K562 (cell line): ENCODE measurements around the gene ERRFI1. TPM values are rescaled to one million over a fixed set of nuclear protein-coding genes. Genes with fewer than 3 reads are reported as not detected.

Source experiments
- RBM22 ChIP-seq: fragments of 200-400 bp; formaldehyde crosslinking; IDR thresholded peaks from 2 replicates; pipeline ENCODE4 v1.6.1; 2018; ENCODE audit warnings: low read length, low read depth; ENCODE audit not compliant: poor library complexity, severe bottlenecking
- ZNF318 ChIP-seq, 2 experiments: fragments of 450-650 bp; IDR thresholded peaks; 2 replicates each; pipeline ENCODE4 v1.6.1; 2016; ENCODE audit warnings: mild to moderate bottlenecking in 2 of 2, borderline replicate concordance in 1 of 2, low read depth in 1 of 2, moderate library complexity in 1 of 2
- ZNF592 ChIP-seq: fragments of 450-650 bp; IDR thresholded peaks from 2 replicates; pipeline ENCODE4 v1.6.1; 2017; ENCODE audit warnings: antibody characterized with exemption, mild to moderate bottlenecking
- polyA plus RNA-seq, 8 experiments: library from polyadenylated mRNA; depleted of rRNA in 4 of 8; stranded (reverse) in 5 of 8; unstranded in 3 of 8; fragments of >200 nt; fragmentation: Nextera tagmentation in 2 of 8; fragmentation: Illumina TruSeq in 1 of 8; extraction: Ambion mirVana in 2 of 8; extraction: Trizol in 1 of 8; gene quantifications; 2 replicates each; pipeline versions ENCODE4 v1.2.1 to v1.2.3, GENCODE V29; 2011 to 2014; ENCODE audit warnings: inconsistent platforms in 1 of 8, missing spikeins in 1 of 8
- total RNA-seq, 7 experiments: library from RNA; depleted of rRNA in 6 of 7; stranded (reverse); fragments of >200 nt in 6 of 7; fragmentation: Illumina TruSeq in 2 of 7; extraction: Trizol in 2 of 7; gene quantifications; 2 replicates each; pipeline versions ENCODE4 v1.2.1 to v1.2.3, GENCODE V29; 2011 to 2021; ENCODE audit warnings: low replicate concordance in 1 of 7

ERRFI1 gene
- total and polyA plus RNA-seq, 9 of the 15 experiments (the other 6 are each of a cell fraction or from before 2014, with no cell fraction given): 0.67 to 4.4 (median 1.1) TPM

DNA sequence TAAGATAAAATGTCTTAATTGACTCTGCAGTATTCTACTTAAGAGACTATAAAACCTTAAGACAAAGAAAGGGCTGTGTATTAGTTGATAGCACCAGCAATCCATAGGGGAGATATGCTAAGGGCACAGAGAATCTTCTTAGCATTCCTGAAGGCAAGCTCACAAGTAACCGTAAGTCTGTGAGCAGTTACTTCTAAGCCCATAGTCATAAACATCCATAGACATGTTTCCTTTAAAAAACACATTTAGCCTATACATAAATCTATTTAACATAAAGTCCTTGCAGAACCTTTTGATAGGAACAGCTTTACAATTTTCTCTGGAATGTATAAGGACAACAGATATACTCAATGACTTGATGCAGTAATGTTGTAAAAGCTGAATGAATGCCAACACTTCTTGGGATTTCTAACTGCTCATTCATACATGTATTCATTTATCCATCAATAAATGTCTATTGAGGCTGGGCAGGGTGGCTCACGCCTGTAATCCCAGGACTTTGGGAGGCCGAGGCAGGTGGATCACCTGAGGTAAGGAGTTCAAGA, 6.3 kb upstream of the ERRFI1 start (continued):
- TF ChIP-seq ZNF592 (no peak), RBM22 (no peak), ZNF318 (IDR thresholded peaks at IDR 0.05; ENCODE audit: borderline replicate concordance in 1 of 2, low read depth in 1 of 2) (no peak)
